Prostate gland (tissue), 2 donors: ENCODE data around the gene NKX2-2. TPM values are rescaled to one million over a fixed set of nuclear protein-coding genes. Genes with fewer than 3 reads are reported as not detected.

Source experiments
- DNase-seq: peaks from one replicate; pipeline ENCODE4 v3.0.0-alpha.2; 2019; ENCODE audit warnings: low spot score
- H3K27ac ChIP-seq, 2 donors: fragments of 200-600 bp; sonication (generic); 2 replicates each; pipeline ENCODE4 v1.5.1; 2017 to 2019
- H3K27me3 ChIP-seq: fragments of 200-600 bp; sonication (generic); replicated peaks from 2 replicates; pipeline ENCODE4 v1.5.1; 2019; ENCODE audit not compliant: insufficient read depth
- H3K36me3 ChIP-seq, 2 donors: fragments of 200-600 bp; sonication (generic); 1 replicate in 1 of 2; 2 replicates in 1 of 2; pipeline versions ENCODE4 v1.5.1 to v1.8.1; 2017 to 2019
- H3K4me1 ChIP-seq: fragments of 200-600 bp; sonication (generic); replicated peaks from 2 replicates; pipeline ENCODE4 v1.5.1; 2019
- H3K4me3 ChIP-seq, 2 donors: fragments of 200-600 bp; sonication (generic); 2 replicates each; pipeline ENCODE4 v1.5.1; 2017 to 2019
- H3K9me3 ChIP-seq: fragments of 200-600 bp; sonication (generic); 2 replicates; pipeline ENCODE4 v1.5.1; 2017
- CTCF ChIP-seq, 4 experiments: fragments of 200-600 bp in 2 of 4; fragments of 450-650 bp in 2 of 4; sonication (generic) in 2 of 4; IDR thresholded peaks; 1 replicate in 3 of 4; 2 replicates in 1 of 4; pipeline ENCODE4 v1.5.1; 2016 to 2019; ENCODE audit warnings: antibody characterized with exemption in 4 of 4, mild to moderate bottlenecking in 2 of 4, moderate library complexity in 2 of 4
- POLR2A ChIP-seq: fragments of 450-650 bp; IDR thresholded peaks from one replicate; pipeline ENCODE4 v1.6.1; 2016; ENCODE audit warnings: antibody characterized with exemption, mild to moderate bottlenecking
- POLR2AphosphoS5 ChIP-seq: sonication (generic); formaldehyde crosslinking; IDR thresholded peaks from one replicate; pipeline ENCODE4 v1.6.1; 2017; ENCODE audit warnings: antibody characterized with exemption
- whole genome bisulfite sequencing: methylation state at CpG from one replicate; pipeline ENCODE4 v1.1.5; 2018; 5-methylcytosine and 5-hydroxymethylcytosine counted together
- intact Hi-C: fragments of 100-400 bp; cut with DNase I; formaldehyde crosslinking; loops from one replicate; pipeline ENCODE4 v1.14.2; 2022
- total RNA-seq, 2 donors: library from RNA; depleted of rRNA; stranded (reverse); fragments of >200 nt; gene quantifications; one replicate each; pipeline ENCODE4 v1.1.0, GENCODE V29; 2016

NKX2-2 gene
- total RNA-seq, 2 donors from 2014 or later: 0.14 TPM; not detected in 1

- Histone ChIP-seq H3K9me3 (no peaks in the 10 kb centered on the region), H3K27ac (no peak overlapping the region), H3K4me1 (peaks cover 8% of the 10 kb centered on the region), H3K4me3 (peak overlapping the region in 1 of 2 donors; percentile 13), H3K36me3 (no peaks in the 10 kb centered on the region), H3K27me3 (peaks cover 58% of the 10 kb centered on the region)
- intact Hi-C loops: no loop called here
- DNase-seq: no peak
- TF ChIP-seq POLR2A: no peak
- no peak for TF ChIP-seq POLR2AphosphoS5
- no peak for TF ChIP-seq CTCF (IDR thresholded peaks at IDR 0.05)
- 3% methylated on average over 59 of the region's 86 CpGs for WGBS
Measured at GRCh38 chr20:21522481-21523280, 8.8 kb upstream of the NKX2-2 start.

GRCh38 chr20:21521596-21522480, 8.0 kb upstream of the NKX2-2 start:
- Histone ChIP-seq H3K36me3 (no peaks in the 10 kb centered on the region), H3K4me1 (peaks cover 8% of the 10 kb centered on the region), H3K4me3 (peak overlapping the region in 1 of 2 donors; percentile 13), H3K9me3 (no peaks in the 10 kb centered on the region), H3K27me3 (peaks cover 64% of the 10 kb centered on the region), H3K27ac (no peak overlapping the region)
- intact Hi-C loops: no loop called here
- TF ChIP-seq POLR2A (no peak), POLR2AphosphoS5 (no peak), CTCF (IDR thresholded peaks at IDR 0.05) (no peak)
- 3% methylated on average over 82 of the region's 104 CpGs for WGBS
- no peak for DNase-seq

GRCh38 chr20:21520702-21521595, 7.1 kb upstream of the NKX2-2 start:
- peaks cover 69% of the 10 kb centered on the region for H3K27me3 ChIP-seq
- no peak overlapping the region for H3K27ac ChIP-seq
- H3K4me1 ChIP-seq: peaks cover 8% of the 10 kb centered on the region
- no peak for TF ChIP-seq POLR2A
- intact Hi-C loops: no loop called here
- H3K4me3 ChIP-seq: no peak overlapping the region
- H3K36me3 ChIP-seq: no peaks in the 10 kb centered on the region
- DNase-seq: no peak
- WGBS: 4% methylated on average over 53 of the region's 53 CpGs
- H3K9me3 ChIP-seq: no peaks in the 10 kb centered on the region

GRCh38 chr20:21519136-21519584, 5.3 kb upstream of the NKX2-2 start:
- no peak overlapping the region for H3K4me3 ChIP-seq
- 1% methylated on average over 14 of the region's 14 CpGs for WGBS
- no peak for DNase-seq
- H3K27ac ChIP-seq: no peak overlapping the region
- intact Hi-C loops: no loop called here
- peaks cover 8% of the 10 kb centered on the region for H3K4me1 ChIP-seq
- H3K27me3 ChIP-seq: peaks cover 75% of the 10 kb centered on the region
- no peaks in the 10 kb centered on the region for H3K9me3 ChIP-seq
- H3K36me3 ChIP-seq: no peaks in the 10 kb centered on the region
- no peak for TF ChIP-seq POLR2AphosphoS5
- no peak for TF ChIP-seq POLR2A
- no peak for TF ChIP-seq CTCF (IDR thresholded peaks at IDR 0.05)
